ENCODE measurements around the gene PELI2.
"Not testable (repeated sequence)": the region's sequence is repeated elsewhere in the genome, so short reads cannot be mapped to it uniquely, and the experiment has no call there.

Gene PELI2

GRCh38 chr14:56145965-56146364 lies 27.8 kb downstream of the PELI2 start:
- no peak for DNase-seq

DNA sequence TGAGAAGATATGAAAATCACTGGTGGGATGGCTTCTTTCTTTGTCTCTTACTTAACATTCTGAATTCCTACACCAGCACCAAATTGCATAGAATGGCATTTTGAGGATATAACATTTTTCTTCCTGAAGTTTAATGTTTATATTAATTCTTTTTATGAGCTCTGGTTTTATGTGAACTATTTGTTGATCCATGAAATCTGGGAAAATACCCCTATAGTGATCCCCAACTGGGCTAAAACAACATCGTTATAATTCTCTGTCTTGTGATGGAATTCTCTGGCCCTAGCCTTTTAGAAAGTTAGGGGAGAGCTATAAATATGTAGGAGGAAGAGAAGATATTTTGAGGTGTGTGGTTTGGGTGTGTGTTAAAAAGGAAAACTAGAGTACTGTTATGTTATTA lies 29.2 kb downstream of the PELI2 start:
- DNase-seq: no peak

DNA sequence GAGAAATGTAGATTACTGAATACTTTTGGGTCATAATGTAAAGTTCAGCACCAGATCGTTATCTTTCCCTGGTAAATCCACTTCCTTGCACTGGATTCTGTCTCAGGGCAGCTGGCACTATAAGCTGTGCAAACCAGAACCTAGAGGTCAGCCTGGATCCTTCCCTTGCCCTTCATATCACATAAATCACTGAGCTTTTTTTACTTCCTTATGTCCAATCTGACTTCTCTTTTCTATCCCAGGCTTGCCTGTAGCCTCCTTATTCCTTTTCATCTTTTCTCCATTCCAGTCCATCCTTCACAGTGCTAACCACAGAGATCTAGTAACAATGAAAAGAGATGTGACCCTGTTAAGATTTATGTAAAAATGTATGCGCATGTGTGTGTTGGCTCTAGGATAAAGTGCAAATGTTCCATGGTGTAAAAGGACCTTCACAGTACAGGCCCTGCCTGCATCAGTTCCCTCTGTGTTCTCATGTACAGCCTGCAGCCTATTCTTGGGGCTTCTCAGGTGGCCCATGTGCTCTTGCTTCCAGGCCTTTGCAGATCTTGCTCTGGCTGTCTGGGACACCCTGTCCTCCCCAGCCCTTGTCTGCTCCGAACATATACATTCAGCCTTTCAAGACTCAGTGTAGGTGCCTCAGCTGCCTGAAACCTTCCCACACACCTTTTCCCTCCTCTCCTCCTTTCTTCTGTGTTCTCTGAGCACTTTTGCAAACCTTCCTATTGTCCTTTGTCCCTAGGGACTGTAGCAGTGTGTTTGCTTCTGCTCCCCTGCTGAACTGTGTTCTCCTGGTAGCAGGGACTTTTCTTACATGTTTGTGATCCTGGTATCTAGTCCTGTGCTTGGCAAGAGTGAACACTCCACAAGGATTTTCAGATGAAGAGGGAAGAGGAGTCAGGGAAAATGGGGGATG lies 30.0 kb downstream of the PELI2 start:
- no peak for DNase-seq

DNA sequence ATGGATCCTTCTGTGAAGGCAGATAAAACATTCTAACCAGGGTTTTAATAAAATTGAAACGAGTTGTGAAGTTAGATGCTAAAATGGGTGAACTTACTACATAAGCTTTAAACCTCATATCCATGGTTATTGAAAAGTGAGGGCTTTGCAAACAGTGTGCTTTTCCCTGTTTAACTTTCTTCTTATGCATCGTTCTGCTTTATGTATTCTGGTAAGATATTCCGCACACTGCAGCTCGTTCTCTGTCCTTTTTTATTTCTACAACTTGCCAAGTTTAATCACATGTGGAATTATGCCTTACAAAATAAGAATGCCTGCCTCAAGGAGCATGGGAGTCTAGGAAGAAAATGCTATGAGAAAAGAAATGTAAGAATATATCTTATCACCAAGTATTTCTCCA lies 30.9 kb downstream of the PELI2 start:
- no peak for DNase-seq

- no peak for DNase-seq
Measured at GRCh38 chr14:56149995-56150394, 31.8 kb downstream of the PELI2 start.

DNA sequence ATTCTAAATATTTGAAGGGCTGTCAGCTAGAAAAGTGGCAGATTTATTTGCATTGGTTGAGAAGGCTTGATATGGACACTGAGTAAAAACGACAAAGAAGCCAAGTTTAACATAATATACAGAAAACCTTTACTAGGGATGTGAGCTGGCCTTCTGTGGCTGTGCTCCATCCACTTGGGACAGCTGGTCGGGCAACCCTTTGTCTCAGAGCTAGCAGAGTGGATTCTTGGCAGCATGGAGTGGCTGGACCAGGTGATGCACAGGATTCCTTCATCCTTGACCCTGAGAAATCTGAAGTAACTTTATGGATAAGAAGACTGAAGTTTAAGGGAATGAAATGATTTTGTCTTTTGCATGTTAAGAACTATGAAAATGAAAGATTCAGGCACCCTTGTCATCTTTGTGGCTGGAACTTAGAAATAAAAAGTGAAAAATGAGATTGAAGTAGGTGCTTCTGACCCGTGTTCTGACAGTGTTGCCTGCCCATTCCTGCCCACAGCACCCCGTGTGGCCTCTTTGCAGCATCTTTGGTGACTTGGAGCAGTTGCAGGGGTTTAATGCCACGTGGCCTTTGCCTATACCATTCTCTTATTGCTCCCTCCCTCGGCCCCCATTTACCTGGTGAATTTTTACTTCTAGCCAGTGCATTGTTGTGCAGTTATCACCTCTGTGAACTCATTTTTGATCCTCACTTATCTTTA lies 32.6 kb downstream of the PELI2 start:
- no peak for DNase-seq

DNA sequence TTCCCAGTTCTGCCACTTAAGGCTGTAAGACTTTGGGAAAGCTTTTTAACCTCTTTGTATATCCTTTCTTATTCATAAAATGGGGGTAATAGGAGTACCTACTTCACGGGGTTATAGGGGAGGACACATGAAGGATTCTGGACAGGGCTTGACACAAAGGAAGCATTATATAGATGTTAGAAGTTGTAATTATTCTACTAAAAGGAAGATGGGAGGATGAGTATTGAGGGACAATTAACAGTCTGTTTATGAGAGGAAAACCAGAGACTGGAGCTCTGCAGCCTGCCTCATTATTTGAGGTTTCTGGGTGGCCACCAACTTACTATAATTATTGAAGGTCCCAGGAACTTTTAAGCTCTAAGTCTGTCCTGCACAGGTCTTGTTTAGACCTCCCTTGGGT lies 34.0 kb downstream of the PELI2 start:
- no peak for DNase-seq

DNA sequence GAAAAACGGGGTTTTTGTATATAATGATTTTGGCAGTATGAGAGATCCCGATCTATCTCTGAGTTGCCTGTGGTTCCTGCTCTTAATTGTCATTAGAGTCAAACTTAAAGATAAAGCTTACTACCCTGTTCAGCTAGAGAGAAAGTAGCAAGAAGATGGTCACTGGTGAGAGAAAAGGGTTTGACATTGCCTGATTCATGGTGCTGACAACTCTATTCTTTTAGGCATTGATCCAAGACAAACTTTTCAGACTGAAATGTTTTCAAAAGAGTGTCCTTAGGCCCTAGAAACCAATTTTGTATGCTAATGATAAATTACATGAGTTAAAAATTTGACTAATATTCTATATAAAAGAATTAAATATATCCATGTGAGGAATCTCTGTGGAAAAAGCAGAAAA lies 35.1 kb downstream of the PELI2 start:
- no peak for DNase-seq

GRCh38 chr14:56154321-56154720 lies 36.1 kb downstream of the PELI2 start:
- no peak for DNase-seq

- no peak for DNase-seq
Measured at GRCh38 chr14:56156096-56156495, 37.9 kb downstream of the PELI2 start.

DNA sequence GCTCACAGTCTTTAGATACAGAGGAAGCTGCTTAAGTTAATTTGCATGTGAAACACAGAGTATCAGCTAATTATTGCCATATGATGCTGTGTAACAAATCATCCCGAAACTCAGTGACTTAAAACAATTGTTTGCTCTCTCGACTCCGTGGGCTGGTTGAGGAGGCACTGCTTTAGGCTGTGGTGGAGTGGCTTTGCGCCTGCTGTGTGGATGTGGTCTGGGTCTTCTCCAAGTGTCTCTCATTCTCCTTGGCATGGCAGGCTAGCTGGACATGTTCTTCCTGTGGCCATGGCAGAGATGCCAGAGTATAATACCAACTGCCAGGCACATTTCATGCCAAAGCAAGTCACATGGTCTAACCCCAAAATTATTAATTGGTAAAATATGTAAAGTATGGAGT lies 40.9 kb downstream of the PELI2 start:
- no peak for DNase-seq

DNA sequence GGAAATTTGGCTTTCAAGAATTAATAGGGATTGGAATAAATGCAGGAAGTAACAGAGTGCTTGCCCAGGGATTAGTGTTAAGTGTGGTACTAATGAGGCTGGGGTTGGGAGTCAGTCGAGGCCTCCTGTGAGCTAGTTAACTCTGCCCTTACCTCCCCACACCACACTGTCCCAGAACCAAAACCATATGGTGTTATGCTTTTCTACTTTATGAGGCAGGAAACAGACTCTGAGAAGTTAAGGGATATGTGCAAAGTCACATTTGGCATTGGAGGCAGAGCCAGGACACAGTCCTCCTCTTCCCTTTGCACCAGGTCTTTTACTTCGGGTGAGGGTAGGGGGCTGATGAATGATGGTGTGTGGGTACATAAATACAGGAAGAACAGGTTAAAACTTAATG lies 41.9 kb downstream of the PELI2 start:
- no peak for DNase-seq

- DNase-seq: no peak
Measured at GRCh38 chr14:56161658-56162057, 43.4 kb downstream of the PELI2 start.

DNA sequence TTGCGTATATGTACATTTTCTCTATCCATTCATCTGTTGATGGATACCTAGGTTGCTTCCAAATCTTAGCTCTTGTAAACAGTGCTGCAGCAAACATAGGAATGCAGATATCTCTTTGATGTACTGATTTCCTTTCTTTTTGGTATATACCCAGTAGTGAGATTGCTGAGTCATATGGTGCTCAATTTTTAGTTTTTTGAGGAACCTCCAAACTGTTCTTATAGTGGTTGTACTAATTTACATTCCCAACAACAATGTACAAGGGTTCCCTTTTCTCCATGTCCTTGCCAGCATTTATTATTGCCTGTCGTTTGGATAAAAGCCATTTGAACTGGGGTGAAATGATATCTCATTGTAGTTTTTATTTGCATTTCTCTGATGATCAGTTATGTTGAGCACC lies 44.3 kb downstream of the PELI2 start:
- no peak for DNase-seq

DNA sequence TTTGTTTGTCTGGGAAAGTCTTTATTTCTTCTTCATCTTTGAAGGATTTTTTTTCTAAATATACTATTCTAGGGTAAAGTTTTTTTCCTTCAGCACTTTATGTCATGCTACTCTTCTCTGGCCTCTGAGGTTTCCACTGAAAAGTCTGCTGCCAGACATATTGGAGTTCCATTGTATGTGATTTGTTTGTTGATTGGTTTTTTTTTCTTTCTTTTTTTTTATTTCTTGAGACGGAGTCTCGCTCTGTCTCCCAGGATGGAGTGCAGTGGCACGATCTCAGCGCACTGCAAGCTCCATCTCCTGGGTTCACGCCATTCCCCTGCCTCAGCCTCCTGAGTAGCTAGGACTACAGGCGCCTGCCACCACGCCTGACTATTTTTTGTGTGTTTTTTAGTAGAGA lies 48.4 kb downstream of the PELI2 start:
- DNase-seq: not testable (repeated sequence)

GRCh38 chr14:56168007-56168616 lies 49.9 kb downstream of the PELI2 start:
- DNase-seq: no peak

DNA sequence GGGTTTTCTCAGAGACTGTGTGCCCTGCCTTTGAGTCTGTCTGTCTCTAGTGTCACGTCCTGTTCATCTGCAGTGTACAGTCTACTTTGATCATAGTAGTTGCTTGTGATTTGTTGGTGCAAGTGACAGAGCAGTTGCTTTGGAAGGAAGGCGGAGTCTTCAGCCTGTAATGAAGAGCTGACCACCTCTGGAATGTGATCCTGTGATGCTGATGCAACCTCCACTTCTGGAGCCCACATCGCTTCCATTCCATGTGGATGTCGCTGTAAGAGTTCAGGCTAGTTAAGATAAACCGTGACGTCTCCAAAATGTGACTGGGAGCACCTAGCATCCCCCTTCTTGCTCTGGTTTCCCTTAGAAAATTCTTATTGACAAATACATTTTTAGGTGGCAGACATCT lies 51.8 kb downstream of the PELI2 start:
- no peak for DNase-seq

DNA sequence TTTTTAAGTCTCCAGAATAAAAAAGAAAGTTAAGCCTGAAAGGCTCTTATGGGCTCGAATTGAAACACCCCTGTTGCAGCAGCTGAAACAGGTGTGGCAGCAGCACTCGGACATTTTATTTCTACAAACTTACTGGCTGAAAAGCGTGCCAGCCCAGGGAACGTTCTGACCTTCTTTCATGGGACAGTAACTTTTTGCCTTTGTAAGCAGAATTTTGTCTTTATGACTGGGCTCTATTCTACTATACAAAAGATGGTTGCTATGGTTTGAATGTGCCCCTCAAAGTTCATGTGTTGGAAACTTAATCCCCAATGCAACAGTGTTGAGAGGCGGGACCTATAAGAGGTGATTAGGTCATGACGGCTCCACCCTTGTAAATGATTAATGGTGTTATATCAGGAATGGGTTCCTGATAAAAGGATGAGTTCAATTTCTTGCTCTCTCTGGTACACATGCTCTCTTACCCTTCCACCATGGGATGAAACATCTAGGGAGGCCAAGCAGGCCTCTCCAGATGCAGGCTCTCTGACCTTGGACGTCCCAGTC lies 52.7 kb downstream of the PELI2 start:
- DNase-seq: no peak

DNA sequence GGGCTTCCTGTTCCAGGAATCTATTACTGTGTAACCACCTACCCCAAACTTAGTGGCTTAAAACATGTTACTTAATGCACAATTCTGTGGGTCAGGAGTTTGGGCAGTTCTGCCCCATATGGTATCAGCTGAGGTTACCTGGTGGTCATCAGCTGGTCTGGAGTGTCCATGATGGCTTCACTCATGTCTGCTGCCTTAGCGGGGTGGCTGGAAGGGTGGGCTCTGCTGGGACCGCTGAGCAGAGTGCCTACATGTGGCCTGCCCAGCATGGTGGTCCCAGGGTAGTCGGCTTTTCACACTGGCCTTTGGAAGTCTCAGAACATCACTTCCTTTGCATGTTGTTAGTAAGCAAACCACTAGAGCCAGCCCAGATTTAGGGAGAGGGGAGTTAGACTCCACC lies 53.9 kb downstream of the PELI2 start:
- no peak for DNase-seq

DNA sequence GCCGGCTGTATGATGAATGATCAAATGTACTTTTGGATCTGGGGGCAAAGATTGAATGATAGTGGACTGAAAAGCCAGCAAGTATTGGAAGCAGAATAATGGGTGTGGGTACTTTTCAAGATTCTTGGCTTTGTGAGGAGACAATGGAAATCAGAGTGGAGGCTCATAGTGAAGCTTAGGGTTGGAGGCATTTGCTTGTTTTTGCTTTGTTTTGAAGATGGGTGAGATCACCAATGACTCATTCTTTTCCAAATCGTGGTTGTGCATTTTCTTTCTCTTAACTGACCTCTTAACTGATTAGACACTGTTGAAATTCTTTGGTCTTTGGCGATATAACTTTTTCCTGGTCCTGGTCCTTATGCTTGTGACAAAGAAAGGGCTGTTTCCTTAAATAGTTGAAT lies 54.4 kb downstream of the PELI2 start:
- no peak for DNase-seq

DNA sequence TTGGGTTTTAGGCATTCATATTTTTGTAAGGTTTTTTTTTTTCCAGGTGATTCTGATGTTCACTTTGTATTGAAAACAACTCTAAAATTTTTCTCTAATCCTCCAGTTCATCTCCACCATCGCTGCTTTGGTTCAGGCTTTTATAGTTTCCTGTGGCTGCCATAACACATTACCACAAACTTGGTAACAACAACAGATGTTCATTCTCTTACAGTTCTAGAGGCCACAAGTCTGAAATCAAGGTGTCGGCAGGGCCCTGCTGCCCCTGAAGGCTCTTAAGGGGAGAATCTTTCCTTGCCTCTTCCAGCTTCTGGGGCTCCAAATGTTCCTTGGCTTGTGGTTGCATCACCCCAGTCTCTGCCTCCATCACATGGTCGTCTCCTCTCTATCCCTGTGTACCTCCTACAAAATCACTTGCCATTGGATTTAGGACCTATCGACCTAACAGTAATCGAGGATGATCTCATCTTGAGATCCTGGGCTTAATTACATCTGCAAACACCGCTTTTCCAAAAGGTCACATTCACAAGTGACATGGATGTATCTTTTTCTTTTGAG lies 55.2 kb downstream of the PELI2 start:
- DNase-seq: no peak

- no peak for DNase-seq
Measured at GRCh38 chr14:56175773-56176172, 57.6 kb downstream of the PELI2 start.

DNA sequence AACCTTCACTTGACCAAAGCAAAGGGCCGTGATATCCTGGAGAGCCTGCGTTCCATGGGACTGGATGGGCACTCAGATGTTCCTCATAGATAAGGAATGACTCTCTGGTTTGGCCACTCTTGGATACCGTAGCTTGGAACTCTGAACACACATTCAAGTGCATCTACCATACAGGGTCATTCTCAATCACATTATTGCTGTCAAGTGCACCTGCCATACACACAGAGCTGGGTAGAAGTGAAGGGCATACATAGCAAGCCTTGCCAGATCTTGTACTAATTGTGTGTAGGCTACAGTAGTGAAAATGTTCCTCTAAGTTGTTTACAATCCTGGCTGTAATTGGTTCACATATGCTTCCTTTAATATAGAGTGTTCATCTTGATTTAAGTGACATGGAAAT lies 58.3 kb downstream of the PELI2 start:
- DNase-seq: no peak
